WTC11 (cell line): ENCODE measurements around the gene FLT1. TPM values are rescaled to one million over a fixed set of nuclear protein-coding genes. Genes with fewer than 3 reads are reported as not detected.
A peak's percentile ranks its signal among the peaks of the same experiment; 100 is the strongest.

Source experiments
- ATAC-seq: fragments of 200-7000 bp; cut with Tn5 transposase; 2 replicates; pipeline ENCODE4 v1.10.0; 2021; ENCODE audit warnings: mild to moderate bottlenecking, moderate library complexity
- CTCF ChIA-PET: fragments of 300-600 bp; sonication (Branson Sonifier 250); formaldehyde crosslinking; loops from one replicate; lab custom pipeline; 2021; ENCODE audit warnings: antibody characterized with exemption; lab: Charles Lee
- POLR2A ChIA-PET: fragments of 350-600 bp; sonication (Branson Sonifier 250); formaldehyde crosslinking; loops from one replicate; lab custom pipeline; 2021; ENCODE audit warnings: antibody characterized with exemption; lab: Charles Lee
- DNase-seq: peaks from one replicate; pipeline ENCODE4 v3.0.0; 2021; ENCODE audit warnings: low spot score
- H3K27ac Mint-ChIP-seq: 2 replicates; pipeline ENCODE4 v1.8.0; 2021; ENCODE audit warnings: mixed read lengths
- H3K27me3 Mint-ChIP-seq: 2 replicates; pipeline ENCODE4 v1.8.0; 2021; ENCODE audit warnings: low read depth, mild to moderate bottlenecking, moderate library complexity, mixed read lengths
- H3K36me3 Mint-ChIP-seq: 2 replicates; pipeline ENCODE4 v1.8.0; 2021; ENCODE audit warnings: mixed read lengths
- H3K4me1 Mint-ChIP-seq: 2 replicates; pipeline ENCODE4 v1.8.0; 2022; ENCODE audit warnings: mixed read lengths
- H3K4me3 Mint-ChIP-seq: 2 replicates; pipeline ENCODE4 v1.8.0; 2021; ENCODE audit warnings: mild to moderate bottlenecking, moderate library complexity, mixed read lengths
- H3K9me3 Mint-ChIP-seq: 2 replicates; pipeline ENCODE4 v1.8.0; 2021; ENCODE audit warnings: mixed read lengths
- ATF1 ChIP-seq: sonication (generic); formaldehyde crosslinking; IDR thresholded peaks from 2 replicates; pipeline ENCODE4 v1.8.1; 2023; ENCODE audit warnings: mild to moderate bottlenecking, moderate library complexity, missing genetic modification reagents
- CREB1 ChIP-seq: sonication (generic); formaldehyde crosslinking; IDR thresholded peaks from 2 replicates; pipeline ENCODE4 v1.8.0; 2023; ENCODE audit warnings: mild to moderate bottlenecking, missing genetic modification reagents
- ELF4 ChIP-seq: sonication (generic); formaldehyde crosslinking; IDR thresholded peaks from 2 replicates; pipeline ENCODE4 v1.8.1; 2022; ENCODE audit warnings: low read depth, mild to moderate bottlenecking, moderate library complexity, missing genetic modification reagents
- EMX1 ChIP-seq: fragments of 250-450 bp; sonication (Bioruptor Pico); IDR thresholded peaks from 2 replicates; pipeline ENCODE4 v1.8.0; 2021; ENCODE audit warnings: mild to moderate bottlenecking
- GTF2I ChIP-seq: fragments of 250-450 bp; sonication (Bioruptor Pico); conservative IDR thresholded peaks from 2 replicates; pipeline ENCODE4 v1.4.0; 2021; ENCODE audit warnings: mild to moderate bottlenecking
- KAT7 ChIP-seq: sonication (generic); formaldehyde crosslinking; IDR thresholded peaks from 2 replicates; pipeline ENCODE4 v1.8.1; 2023; ENCODE audit warnings: missing genetic modification reagents, mild to moderate bottlenecking, borderline replicate concordance
- MXD4 ChIP-seq: fragments of 250-450 bp; sonication (Bioruptor Pico); IDR thresholded peaks from 2 replicates; pipeline ENCODE4 v1.8.0; 2021; ENCODE audit warnings: mild to moderate bottlenecking, moderate library complexity, borderline replicate concordance
- NFE2L1 ChIP-seq: sonication (generic); formaldehyde crosslinking; IDR thresholded peaks from 2 replicates; pipeline ENCODE4 v1.8.1; 2023; ENCODE audit warnings: missing genetic modification reagents
- NFYB ChIP-seq: sonication (generic); formaldehyde crosslinking; conservative IDR thresholded peaks from 2 replicates; pipeline ENCODE4 v1.8.0; 2022; ENCODE audit warnings: low read depth, missing genetic modification reagents
- NR3C1 ChIP-seq: sonication (generic); formaldehyde crosslinking; conservative IDR thresholded peaks from 2 replicates; pipeline ENCODE4 v1.8.1; 2023; ENCODE audit warnings: low read depth, mild to moderate bottlenecking, missing genetic modification reagents
- SMAD4 ChIP-seq: sonication (generic); formaldehyde crosslinking; IDR thresholded peaks from 2 replicates; pipeline ENCODE4 v1.8.0; 2022; ENCODE audit warnings: mild to moderate bottlenecking, missing genetic modification reagents
- SP1 ChIP-seq: sonication (generic); formaldehyde crosslinking; conservative IDR thresholded peaks from 2 replicates; pipeline ENCODE4 v1.8.1; 2022; ENCODE audit warnings: missing genetic modification reagents
- TCF7 ChIP-seq: sonication (generic); formaldehyde crosslinking; IDR thresholded peaks from 2 replicates; pipeline ENCODE4 v1.8.0; 2022; ENCODE audit warnings: mild to moderate bottlenecking, low read depth, missing genetic modification reagents, moderate library complexity
- TEAD4 ChIP-seq: sonication (generic); formaldehyde crosslinking; IDR thresholded peaks from 2 replicates; pipeline ENCODE4 v1.8.0; 2022; ENCODE audit warnings: mild to moderate bottlenecking, missing genetic modification reagents
- ZBTB21 ChIP-seq: sonication (generic); formaldehyde crosslinking; IDR thresholded peaks from 2 replicates; pipeline ENCODE4 v1.8.1; 2023; ENCODE audit warnings: mild to moderate bottlenecking, missing genetic modification reagents, borderline replicate concordance
- ZNF232 ChIP-seq: sonication (generic); formaldehyde crosslinking; IDR thresholded peaks from 2 replicates; pipeline ENCODE4 v1.8.0; 2022; ENCODE audit warnings: mild to moderate bottlenecking, missing genetic modification reagents
- total RNA-seq: library from RNA; stranded (reverse); gene quantifications from 3 replicates; pipeline ENCODE4 v1.2.3, GENCODE V29; 2021
- TF ChIP-seq, protein P1 (sequence below): fragments of 250-450 bp; sonication (Bioruptor Pico); IDR thresholded peaks from 2 replicates; pipeline ENCODE4 v2.1.2; 2022; ENCODE audit warnings: mild to moderate bottlenecking, moderate library complexity
- TF ChIP-seq, protein P2 (sequence below): sonication (generic); formaldehyde crosslinking; IDR thresholded peaks from 2 replicates; pipeline ENCODE4 v1.8.1; 2023; ENCODE audit warnings: mild to moderate bottlenecking, missing genetic modification reagents, moderate library complexity
- TF ChIP-seq, protein P3 (sequence below): sonication (generic); formaldehyde crosslinking; IDR thresholded peaks from 2 replicates; pipeline ENCODE4 v1.8.0; 2022; ENCODE audit warnings: mild to moderate bottlenecking, missing genetic modification reagents
- TF ChIP-seq, protein P4 (sequence below): sonication (generic); formaldehyde crosslinking; IDR thresholded peaks from 2 replicates; pipeline ENCODE4 v1.8.1; 2023; ENCODE audit warnings: mild to moderate bottlenecking, missing genetic modification reagents

FLT1 gene
- total RNA-seq, 1 experiment from 2014 or later: 66.3 TPM

DNA sequence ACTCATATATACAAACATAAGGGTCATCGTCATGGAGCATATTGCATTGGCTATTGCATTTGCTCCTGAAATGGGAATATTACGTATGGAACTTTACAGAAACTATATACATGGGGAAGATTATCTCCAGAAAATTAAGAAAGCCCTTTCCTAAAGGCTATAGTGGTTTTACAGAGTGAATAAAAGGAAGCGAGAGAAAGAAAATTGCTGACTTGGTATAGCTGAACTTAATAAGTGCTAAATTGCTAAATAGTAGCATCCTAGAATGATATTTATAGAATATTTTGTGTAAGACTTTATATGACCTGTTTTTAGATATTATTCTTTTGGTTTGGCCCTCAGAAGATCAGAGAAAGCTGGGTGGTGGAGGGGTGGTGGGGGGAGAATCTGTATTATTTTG is 114.6 kb downstream of the FLT1 start (continued):
- TF ChIP-seq, protein P1, sequence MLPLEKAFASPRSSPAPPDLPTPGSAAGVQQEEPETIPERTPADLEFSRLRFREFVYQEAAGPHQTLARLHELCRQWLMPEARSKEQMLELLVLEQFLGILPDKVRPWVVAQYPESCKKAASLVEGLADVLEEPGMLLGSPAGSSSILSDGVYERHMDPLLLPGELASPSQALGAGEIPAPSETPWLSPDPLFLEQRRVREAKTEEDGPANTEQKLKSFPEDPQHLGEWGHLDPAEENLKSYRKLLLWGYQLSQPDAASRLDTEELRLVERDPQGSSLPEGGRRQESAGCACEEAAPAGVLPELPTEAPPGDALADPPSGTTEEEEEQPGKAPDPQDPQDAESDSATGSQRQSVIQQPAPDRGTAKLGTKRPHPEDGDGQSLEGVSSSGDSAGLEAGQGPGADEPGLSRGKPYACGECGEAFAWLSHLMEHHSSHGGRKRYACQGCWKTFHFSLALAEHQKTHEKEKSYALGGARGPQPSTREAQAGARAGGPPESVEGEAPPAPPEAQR (CRISPR knock-in tag): no peak
- TF ChIP-seq TCF7 (CRISPR knock-in tag) (no peak), MXD4 (CRISPR knock-in tag) (no peak), NFYB (CRISPR knock-in tag) (no peak)
- TF ChIP-seq, protein P2, sequence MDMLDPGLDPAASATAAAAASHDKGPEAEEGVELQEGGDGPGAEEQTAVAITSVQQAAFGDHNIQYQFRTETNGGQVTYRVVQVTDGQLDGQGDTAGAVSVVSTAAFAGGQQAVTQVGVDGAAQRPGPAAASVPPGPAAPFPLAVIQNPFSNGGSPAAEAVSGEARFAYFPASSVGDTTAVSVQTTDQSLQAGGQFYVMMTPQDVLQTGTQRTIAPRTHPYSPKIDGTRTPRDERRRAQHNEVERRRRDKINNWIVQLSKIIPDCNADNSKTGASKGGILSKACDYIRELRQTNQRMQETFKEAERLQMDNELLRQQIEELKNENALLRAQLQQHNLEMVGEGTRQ (CRISPR knock-in tag): no peak

DNA sequence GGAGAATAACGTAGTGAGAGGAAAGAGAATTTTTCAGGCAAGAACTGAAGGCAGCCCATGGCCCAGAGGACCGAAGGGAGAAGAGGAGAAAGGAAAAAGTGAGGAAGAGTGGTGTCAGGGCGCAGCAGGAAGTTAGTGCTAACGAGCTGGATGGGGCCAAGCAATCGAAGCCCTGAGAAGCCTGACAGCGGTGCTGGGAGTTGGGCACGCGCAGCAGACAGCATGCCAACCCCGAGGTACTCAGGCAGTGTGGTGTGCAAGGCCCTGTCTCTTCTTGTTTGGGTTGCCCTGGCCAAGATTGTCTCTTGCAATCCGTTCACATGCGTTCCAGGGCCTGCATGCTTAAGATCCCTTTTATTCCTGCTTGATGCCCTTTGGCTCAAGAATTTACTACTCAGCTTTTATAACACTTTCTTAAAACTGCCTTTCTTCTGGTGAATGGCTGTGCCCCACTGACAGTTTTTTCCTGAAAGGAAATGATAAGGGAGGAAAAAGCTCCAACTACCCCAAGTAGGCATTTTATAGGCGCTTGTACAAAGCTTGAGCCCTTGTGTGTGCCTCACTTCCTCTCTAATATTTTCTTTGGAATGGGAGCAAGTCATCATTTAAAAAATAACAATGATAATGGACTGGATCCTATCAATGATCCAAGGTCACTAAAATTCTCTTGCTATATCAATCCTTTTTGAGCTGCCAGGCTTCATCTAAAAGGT is 115.4 kb downstream of the FLT1 start:
- DNase-seq: no peak
- peak; percentile 53; the same call in 1 of the 2 replicates for ATAC-seq
- TF ChIP-seq ZNF232 (no peak), ATF1 (CRISPR knock-in tag) (no peak), SP1 (no peak), CREB1 (CRISPR knock-in tag) (no peak), NR3C1 (CRISPR knock-in tag) (no peak), NFE2L1 (CRISPR knock-in tag) (no peak), EMX1 (CRISPR knock-in tag) (no peak), ZBTB21 (CRISPR knock-in tag) (no peak), ELF4 (CRISPR knock-in tag) (no peak), TEAD4 (CRISPR knock-in tag) (no peak), GTF2I (CRISPR knock-in tag) (no peak)
- TF ChIP-seq, protein P1 (CRISPR knock-in tag): no peak
- TF ChIP-seq, protein P3, sequence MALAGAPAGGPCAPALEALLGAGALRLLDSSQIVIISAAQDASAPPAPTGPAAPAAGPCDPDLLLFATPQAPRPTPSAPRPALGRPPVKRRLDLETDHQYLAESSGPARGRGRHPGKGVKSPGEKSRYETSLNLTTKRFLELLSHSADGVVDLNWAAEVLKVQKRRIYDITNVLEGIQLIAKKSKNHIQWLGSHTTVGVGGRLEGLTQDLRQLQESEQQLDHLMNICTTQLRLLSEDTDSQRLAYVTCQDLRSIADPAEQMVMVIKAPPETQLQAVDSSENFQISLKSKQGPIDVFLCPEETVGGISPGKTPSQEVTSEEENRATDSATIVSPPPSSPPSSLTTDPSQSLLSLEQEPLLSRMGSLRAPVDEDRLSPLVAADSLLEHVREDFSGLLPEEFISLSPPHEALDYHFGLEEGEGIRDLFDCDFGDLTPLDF (CRISPR knock-in tag): no peak
- TF ChIP-seq, all 79 proteins: peak for 0
- POLR2A ChIA-PET: interaction anchor here (1.0 kb wide), 1 partner anchor 12 kb away, joined by 3 read pairs; no protein-coding TSS in a partner anchor
- H3K27ac Mint-ChIP-seq: peak overlapping the region; percentile 71
- H3K4me3 Mint-ChIP-seq: no peak overlapping the region
- H3K4me1 Mint-ChIP-seq: peaks cover 45% of the 10 kb centered on the region
- CTCF ChIA-PET: interaction anchor here (1.0 kb wide), 1 partner anchor 417 kb away, joined by 3 read pairs; no protein-coding TSS in a partner anchor
- no peaks in the 10 kb centered on the region for H3K27me3 Mint-ChIP-seq
- peaks cover 26% of the 10 kb centered on the region for H3K36me3 Mint-ChIP-seq
- H3K9me3 Mint-ChIP-seq: no peaks in the 10 kb centered on the region

DNA sequence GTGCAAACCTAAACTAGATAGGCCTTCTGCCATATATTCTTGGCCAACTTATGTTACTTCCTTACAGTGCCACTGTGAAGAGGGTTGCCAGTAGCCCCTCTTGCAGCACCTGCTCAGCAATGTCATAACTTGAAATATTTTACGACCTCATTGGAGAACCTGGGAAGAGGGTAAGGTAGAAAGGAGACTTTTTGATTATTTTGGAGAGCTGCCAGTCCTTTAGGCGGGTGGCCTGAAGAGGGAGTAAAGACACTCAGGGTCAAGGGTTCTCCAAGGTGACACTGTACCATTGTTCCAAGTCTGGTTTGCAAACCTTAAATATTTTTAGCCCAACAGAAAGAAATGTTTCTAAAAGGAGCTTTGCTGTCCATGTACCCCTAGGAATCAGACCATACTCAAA is 118.3 kb downstream of the FLT1 start:
- POLR2A ChIA-PET: no interaction called here

More for the DNA sequence above, 118.3 kb downstream of the FLT1 start:
- H3K9me3 Mint-ChIP-seq: no peaks in the 10 kb centered on the region
- TF ChIP-seq TEAD4 (CRISPR knock-in tag) (no peak), KAT7 (CRISPR knock-in tag) (no peak), SMAD4 (no peak)
- TF ChIP-seq, protein P4, sequence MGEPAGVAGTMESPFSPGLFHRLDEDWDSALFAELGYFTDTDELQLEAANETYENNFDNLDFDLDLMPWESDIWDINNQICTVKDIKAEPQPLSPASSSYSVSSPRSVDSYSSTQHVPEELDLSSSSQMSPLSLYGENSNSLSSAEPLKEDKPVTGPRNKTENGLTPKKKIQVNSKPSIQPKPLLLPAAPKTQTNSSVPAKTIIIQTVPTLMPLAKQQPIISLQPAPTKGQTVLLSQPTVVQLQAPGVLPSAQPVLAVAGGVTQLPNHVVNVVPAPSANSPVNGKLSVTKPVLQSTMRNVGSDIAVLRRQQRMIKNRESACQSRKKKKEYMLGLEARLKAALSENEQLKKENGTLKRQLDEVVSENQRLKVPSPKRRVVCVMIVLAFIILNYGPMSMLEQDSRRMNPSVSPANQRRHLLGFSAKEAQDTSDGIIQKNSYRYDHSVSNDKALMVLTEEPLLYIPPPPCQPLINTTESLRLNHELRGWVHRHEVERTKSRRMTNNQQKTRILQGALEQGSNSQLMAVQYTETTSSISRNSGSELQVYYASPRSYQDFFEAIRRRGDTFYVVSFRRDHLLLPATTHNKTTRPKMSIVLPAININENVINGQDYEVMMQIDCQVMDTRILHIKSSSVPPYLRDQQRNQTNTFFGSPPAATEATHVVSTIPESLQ (CRISPR knock-in tag): no peak
- TF ChIP-seq, all 79 proteins: peak for 0
- CTCF ChIA-PET: interaction anchor here (0.6 to 1.5 kb wide), 2 partner anchors 16 to 424 kb away, joined by 3 to 5 read pairs; no protein-coding TSS in a partner anchor
- Mint-ChIP-seq H3K36me3 (peaks cover 18% of the 10 kb centered on the region), H3K27me3 (no peaks in the 10 kb centered on the region), H3K27ac (0 out of 2 replicates have a peak overlapping the region, but pooled peaks have one; percentile 10), H3K4me1 (peaks cover 45% of the 10 kb centered on the region), H3K4me3 (no peak overlapping the region)
- ATAC-seq (peak; percentile 55; the same call in 1 of the 2 replicates), DNase-seq (no peak)
